Measurements from ENCODE around the gene KRT85. TPM values are rescaled to one million over a fixed set of nuclear protein-coding genes. Genes with fewer than 3 reads are reported as not detected.

Gene KRT85
- total RNA-seq, 1 experiment from 2014 or later = not detected

DNA sequence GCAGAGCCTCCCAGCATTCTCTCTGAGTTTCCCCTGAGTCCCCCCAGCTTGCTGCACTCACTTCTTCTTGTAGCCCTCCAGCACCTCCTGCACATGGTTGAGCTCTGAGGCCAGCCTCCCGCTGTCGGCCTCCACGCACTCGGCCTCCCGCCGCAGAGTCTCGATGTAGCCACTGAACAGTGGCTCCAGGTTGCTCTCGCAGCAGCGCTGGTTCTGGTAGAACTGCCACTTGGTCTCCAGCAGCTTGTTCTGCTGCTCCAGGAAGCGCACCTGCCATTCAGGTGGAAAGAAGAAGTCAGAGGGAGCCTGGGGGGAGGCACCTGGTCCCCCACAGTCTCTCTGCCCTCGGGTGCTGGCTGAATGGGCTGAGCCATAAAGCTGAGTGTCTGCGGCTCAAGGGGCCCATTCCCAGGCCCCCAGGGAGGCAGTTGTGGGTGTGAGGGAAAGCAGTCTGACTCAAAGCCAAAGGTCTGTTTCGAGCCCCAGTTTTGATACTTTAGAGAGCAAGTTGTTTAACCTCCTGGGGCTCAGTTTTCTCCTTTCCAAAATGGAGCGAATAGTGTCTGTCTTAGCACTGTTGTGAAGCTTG lies 2.3 kb downstream of the KRT85 start:
- Histone ChIP-seq H3K4me1 (peaks cover 14% of the 10 kb centered on the region; the same call in 1 of the 2 replicates), H3K27me3 (no peaks in the 10 kb centered on the region), H3K36me3 (no peaks in the 10 kb centered on the region), H3K27ac (no peak overlapping the region), H3K9me3 (replicated peaks) (no peaks in the 10 kb centered on the region), H3K4me3 (no peak overlapping the region)
- DNase-seq = no peak

DNA sequence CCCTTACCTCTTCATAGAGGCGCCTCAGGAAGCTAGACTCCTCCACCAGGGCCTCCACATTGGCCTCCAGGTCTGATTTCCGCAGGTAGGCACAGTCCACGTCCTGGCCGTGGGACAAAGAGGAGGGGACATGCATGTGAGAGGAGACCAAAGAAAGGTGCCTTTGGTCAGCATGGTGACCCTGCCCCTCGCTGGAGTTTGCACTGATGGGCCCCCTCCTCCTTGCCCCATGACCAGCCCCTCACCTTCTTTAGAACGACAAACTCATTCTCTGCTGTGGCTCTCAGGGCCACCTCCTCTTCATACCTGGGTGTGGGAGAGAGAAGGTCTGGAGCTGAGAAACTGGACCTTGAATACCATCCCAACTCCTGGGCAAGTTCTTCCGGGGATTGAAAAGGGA lies 3.2 kb downstream of the KRT85 start:
- no peaks in the 10 kb centered on the region for H3K27me3 ChIP-seq
- no peaks in the 10 kb centered on the region for H3K9me3 ChIP-seq (replicated peaks)
- H3K27ac ChIP-seq = no peak overlapping the region
- H3K4me1 ChIP-seq = peaks cover 14% of the 10 kb centered on the region
- H3K4me3 ChIP-seq = no peak overlapping the region
- no peak for DNase-seq
- no peaks in the 10 kb centered on the region for H3K36me3 ChIP-seq

DNA sequence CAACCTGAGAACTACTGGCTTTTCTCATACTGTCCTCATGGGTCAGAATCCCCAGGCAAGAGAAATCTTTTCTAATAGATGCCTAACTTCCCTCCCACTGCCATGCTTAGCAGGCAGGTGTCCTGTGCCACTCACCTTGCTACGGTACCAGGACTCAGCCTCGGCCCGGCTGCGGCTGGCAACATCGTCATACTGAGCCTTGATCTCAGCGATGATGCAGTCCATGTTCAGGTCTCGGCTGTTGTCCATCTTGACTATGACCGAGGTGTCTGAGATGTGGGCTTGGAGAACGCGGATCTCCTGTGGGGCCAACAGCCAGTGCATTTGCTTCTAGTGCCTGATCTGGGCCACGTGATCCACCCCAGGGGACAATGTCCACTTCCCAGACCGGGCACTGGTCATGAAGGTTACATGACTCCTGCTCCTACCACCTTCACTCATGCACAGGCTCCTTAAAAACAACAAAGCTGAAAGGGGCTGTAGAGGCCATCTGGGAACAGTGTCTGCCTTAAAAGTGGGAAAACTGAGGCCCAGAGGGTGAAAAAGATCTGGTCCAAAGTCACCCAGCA lies 4.1 kb downstream of the KRT85 start:
- no peak overlapping the region for H3K4me3 ChIP-seq
- no peaks in the 10 kb centered on the region for H3K9me3 ChIP-seq (replicated peaks)
- H3K4me1 ChIP-seq = peaks cover 23% of the 10 kb centered on the region
- H3K27me3 ChIP-seq = no peaks in the 10 kb centered on the region
- H3K27ac ChIP-seq = no peak overlapping the region
- DNase-seq = no peak
- no peaks in the 10 kb centered on the region for H3K36me3 ChIP-seq

DNA sequence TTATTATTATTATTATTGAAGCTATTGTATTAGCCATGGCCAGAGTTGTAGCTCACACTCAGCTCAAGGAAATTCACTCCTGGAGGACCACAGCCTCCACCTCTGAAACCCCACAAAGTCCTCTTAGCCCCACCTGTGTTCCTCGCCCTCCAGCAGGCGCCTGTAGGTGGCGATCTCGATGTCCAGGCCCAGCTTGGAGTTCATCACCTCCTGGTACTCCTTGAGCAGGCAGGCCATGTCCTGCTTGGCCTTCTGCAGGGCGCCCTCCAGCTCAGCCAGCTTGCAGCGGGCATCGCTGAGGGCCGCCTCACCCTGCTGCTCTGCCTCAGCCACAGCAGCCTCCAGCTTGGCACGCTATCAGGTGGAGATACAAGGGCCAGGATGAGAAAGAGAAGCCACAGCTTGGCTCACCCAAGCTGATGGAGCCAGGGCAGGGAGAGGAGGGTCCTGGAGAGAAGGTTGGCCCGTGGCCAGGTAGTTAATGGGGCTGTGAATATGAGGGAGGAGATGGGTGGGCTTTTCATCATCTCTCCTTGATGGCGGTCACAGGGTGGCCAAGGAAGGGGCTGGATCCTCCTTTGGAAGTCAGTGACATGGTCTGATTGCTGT lies 5.1 kb downstream of the KRT85 start:
- DNase-seq = no peak

DNA sequence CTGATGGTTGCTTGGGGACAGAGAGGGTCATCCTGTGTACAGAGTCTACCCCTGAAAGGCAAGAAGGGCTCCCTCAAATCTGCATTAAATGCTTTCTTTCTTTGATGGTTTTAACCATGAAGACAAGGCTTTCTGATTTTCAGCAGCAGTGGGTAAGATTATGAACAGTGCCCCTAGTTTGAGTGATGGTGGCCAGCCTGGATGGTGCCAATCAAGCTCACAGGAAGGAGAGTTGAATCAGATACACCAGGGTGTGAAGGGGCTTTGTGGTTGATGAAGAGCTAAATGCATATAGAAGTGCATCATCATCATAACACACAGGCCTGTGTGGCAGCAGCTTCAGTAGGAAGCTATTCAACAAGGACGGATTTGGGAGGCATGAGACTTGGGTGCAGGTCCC lies 5.7 kb downstream of the KRT85 start:
- Histone ChIP-seq H3K27me3 (no peaks in the 10 kb centered on the region), H3K36me3 (no peaks in the 10 kb centered on the region), H3K4me1 (peaks cover 24% of the 10 kb centered on the region), H3K27ac (no peak overlapping the region), H3K4me3 (no peak overlapping the region), H3K9me3 (replicated peaks) (no peaks in the 10 kb centered on the region)
- no peak for DNase-seq

More for the DNA sequence above, 5.1 kb downstream of the KRT85 start:
- H3K4me3 ChIP-seq = no peak overlapping the region
- H3K4me1 ChIP-seq = peaks cover 24% of the 10 kb centered on the region
- no peaks in the 10 kb centered on the region for H3K36me3 ChIP-seq
- no peak overlapping the region for H3K27ac ChIP-seq
- no peaks in the 10 kb centered on the region for H3K27me3 ChIP-seq
- no peaks in the 10 kb centered on the region for H3K9me3 ChIP-seq (replicated peaks)

DNA sequence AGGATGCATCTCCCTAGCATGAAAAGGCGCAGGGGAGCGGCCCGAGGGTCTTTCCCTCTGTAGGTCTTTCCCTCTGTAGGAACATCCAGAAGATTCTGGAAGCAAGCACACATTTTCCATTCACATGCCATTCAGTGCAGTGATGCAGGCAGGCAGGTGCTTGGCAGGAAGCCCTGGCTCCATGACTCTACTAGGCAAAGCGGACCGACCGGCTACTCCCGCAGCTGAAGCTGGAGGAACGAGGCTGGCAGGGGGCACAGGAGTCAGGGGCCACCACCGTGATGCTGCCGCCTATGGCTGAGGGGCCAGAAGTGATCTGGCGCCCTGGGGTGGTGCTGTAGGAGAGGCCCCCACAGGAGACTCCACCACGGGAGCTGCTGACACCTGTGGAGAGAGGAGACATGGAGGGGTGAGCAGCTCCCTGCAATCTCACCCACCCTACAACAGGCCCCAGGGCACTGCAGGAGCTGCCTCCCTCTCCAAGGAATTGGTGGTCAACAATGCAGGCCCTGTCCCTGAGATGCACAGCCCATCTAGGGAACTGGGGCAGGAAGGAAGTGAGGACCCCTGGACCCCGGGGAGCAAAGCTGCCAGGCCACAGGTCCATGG lies 6.5 kb downstream of the KRT85 start:
- peak; percentile 26 to 38 for DNase-seq
- H3K4me3 ChIP-seq = no peak overlapping the region
- H3K4me1 ChIP-seq = peaks cover 24% of the 10 kb centered on the region
- H3K27ac ChIP-seq = no peak overlapping the region
- H3K27me3 ChIP-seq = no peaks in the 10 kb centered on the region
- H3K36me3 ChIP-seq = no peaks in the 10 kb centered on the region
- H3K9me3 ChIP-seq (replicated peaks) = no peaks in the 10 kb centered on the region

DNA sequence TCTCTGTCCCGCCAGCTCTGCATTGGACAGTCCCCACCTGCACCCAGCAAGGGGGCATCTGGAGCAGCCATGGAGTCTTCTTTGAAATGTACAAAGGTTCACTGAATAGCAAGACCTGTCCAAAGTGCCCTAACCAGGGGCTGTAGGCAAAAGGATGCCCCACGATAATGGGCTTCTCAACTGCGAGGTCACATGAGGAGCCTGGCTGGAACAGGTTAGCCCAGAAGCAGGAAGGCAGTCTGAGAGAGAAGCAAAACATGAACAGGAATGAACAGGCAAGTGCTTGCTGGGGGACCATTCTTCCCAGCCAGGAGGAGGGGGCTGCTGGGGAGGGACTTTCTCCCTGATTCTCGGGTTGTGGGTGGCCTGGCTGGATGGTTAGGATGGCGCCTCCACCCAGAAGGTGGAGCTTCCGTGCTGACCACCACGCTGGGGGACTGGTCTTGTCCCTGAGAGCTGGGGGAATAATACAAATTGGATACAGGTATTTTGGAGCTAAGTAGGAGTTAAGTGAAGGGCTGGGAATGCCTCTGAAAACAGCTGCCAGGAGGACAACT lies 7.1 kb downstream of the KRT85 start:
- peaks cover 26% of the 10 kb centered on the region for H3K4me1 ChIP-seq
- H3K27ac ChIP-seq = no peak overlapping the region
- H3K9me3 ChIP-seq (replicated peaks) = no peaks in the 10 kb centered on the region
- H3K36me3 ChIP-seq = no peaks in the 10 kb centered on the region
- no peaks in the 10 kb centered on the region for H3K27me3 ChIP-seq
- no peak for DNase-seq
- H3K4me3 ChIP-seq = no peak overlapping the region

DNA sequence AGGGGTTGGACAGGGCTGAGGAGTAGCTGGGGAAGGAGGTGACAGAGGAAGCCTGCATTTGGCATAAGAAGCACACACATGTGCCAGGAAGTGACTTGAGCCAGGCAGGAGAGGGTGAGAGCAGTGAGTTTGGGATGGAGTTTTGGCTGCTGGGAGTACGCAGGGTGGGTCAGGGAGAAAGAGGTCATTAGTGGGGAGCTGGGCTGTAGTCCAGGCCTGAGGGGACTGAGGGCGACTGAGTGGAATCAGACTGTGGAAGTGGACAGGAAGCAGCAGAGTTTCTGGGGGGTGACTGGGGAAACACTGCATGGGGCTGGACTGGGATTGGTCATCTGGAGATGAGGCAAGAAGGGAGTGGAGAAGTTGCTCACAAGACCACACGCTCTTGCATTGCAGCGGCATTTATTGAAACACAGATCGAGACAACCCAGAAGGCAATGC lies 7.6 kb downstream of the KRT85 start:
- Histone ChIP-seq H3K9me3 (replicated peaks) (no peaks in the 10 kb centered on the region), H3K4me3 (no peak overlapping the region), H3K27me3 (no peaks in the 10 kb centered on the region), H3K36me3 (no peaks in the 10 kb centered on the region), H3K4me1 (peaks cover 30% of the 10 kb centered on the region), H3K27ac (no peak overlapping the region)
- no peak for DNase-seq

DNA sequence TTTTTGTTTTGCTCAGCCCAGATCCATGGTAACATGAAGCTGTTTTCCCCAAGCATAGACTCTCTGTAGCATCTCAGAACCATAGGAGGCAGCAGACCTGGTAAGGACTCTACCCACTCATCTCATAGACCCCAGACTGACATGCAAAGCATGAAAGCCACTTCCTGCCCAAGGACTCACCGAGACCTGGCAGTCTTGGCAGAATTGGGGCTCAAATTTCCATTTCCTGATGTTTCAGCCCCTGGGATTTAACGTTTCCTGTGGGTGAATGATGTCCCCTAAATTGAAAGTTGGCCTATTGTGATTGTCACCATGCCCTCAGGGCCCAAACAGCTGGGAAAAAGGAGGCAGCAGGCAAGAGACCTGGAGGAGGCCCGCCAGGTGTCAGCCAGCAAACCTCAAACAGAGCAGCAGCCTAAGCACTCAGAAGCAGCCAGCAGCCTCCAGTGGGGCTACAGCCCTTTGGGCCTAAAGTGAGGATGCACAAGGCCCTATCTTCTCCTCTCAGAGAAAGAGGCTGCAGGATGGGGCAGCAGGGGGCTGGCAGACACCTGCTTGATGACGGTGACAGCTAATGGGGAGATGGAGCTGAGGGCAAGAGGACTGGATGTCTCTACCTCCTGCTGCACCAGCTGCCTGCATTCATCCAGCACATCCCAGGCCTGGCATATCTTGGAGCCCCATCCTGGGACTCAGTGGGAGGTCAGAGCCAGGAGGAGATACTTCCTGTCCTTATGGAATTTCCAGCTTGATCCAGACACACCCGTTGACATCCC lies 8.5 kb downstream of the KRT85 start:
- Histone ChIP-seq H3K4me1 (peaks cover 39% of the 10 kb centered on the region), H3K27me3 (no peaks in the 10 kb centered on the region), H3K4me3 (no peak overlapping the region), H3K36me3 (no peaks in the 10 kb centered on the region), H3K27ac (no peak overlapping the region), H3K9me3 (replicated peaks) (no peaks in the 10 kb centered on the region)
- peak in 1 of 2 experiments; percentile 51 for DNase-seq

DNA sequence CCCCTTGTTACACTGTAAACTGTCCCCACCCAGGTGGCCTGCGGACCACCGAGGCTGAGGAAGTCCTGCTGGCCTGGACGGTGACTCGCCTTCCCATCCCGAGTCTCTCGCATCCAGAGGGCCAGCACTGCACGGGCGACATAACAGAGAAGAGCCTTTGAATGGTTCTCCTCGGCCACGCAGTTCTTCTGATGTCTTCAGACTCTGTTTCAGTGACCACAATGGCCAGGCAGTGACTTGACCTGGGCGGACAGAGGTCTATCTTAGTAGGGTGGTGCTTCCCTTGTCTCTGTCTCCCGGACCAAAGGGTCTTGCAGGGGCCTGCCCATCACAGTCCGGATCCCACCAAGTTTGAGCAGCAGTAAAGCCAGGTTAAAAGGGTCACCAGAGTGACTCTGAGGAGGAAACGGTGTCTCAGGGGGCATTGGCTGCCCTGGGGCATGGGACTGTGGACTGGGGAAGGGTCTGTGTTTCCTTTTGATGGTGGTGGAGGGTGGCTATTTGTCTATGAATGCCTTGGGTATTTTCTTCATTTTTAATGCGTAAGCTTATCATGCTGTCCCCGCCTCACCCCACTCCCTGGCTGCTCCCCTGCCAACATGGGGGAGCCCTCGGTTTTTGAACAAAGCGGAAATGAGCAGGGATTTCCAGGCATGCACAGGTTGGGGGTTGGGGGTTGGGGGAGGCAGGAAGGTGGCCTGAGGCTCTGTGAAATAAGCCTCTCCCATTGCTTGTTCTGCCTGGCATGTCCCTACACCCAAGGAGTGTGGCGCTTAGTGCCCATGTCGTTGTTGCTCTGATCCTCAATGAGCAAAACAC lies 10.3 kb downstream of the KRT85 start:
- no peak overlapping the region for H3K4me3 ChIP-seq
- H3K36me3 ChIP-seq = no peaks in the 10 kb centered on the region
- DNase-seq = no peak
- H3K9me3 ChIP-seq (replicated peaks) = no peaks in the 10 kb centered on the region
- no peaks in the 10 kb centered on the region for H3K27me3 ChIP-seq
- H3K27ac ChIP-seq = no peak overlapping the region
- peaks cover 40% of the 10 kb centered on the region for H3K4me1 ChIP-seq

DNA sequence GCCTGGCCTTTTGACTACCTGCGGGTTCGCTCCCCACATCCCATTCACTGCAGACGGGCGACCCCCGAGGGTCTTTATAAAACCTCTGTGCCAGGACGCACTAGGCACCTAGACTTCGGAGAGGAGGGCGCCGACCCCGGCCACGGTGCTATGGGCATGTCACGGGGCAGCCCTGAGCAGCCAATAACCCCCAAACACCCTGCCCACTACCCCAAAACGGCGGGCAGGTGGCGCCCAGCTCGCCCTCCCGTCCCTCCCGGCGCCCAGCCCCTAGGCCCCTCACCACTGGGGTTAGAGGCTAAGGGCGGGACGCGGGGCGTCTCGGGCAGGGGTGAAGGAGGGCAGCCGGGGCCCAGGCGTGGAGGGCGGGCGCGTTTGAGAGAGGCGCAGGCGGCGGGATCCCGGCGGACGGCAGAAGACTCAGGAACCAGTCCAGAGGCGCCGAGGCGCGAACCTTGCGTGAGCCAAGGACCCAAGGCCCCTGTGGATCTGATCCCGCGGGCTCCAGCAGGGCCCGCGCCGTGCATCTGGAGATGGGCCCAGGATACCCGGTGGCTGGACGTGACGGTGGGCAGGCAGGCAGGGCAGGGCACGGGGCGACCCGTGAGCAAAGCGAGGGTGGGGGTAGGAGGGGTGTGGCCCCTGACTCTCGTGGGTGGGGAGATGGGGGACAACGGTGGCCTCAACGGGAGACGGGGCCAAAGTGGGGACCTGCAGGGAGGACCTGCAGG lies 11.1 kb downstream of the KRT85 start:
- Histone ChIP-seq H3K4me1 (peaks cover 36% of the 10 kb centered on the region), H3K4me3 (no peak overlapping the region), H3K27ac (no peak overlapping the region), H3K27me3 (no peaks in the 10 kb centered on the region), H3K9me3 (replicated peaks) (no peaks in the 10 kb centered on the region), H3K36me3 (no peaks in the 10 kb centered on the region)
- DNase-seq = no peak

DNA sequence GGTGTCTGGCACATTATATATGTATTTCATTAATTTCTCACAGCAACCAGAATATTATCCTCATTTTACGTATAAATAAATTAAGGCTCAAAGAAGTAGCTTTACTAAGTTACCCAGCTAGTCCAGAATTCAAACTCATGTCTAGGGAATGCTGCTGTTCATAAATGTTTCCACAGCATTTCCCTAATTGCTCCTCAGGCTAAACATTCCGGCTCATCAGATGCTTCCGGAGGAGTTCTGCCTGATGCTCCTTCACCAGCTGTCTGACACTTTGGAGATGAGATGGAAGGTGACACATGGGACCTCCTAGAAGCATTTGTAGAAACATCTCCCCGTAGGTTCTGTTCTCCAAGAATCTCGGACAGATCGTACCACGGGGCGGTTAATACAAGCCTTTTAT lies 12.1 kb downstream of the KRT85 start:
- H3K36me3 ChIP-seq = no peaks in the 10 kb centered on the region
- no peak overlapping the region for H3K4me3 ChIP-seq
- no peak for DNase-seq
- no peaks in the 10 kb centered on the region for H3K27me3 ChIP-seq
- peaks cover 26% of the 10 kb centered on the region for H3K4me1 ChIP-seq
- H3K27ac ChIP-seq = no peak overlapping the region
- no peaks in the 10 kb centered on the region for H3K9me3 ChIP-seq (replicated peaks)

DNA sequence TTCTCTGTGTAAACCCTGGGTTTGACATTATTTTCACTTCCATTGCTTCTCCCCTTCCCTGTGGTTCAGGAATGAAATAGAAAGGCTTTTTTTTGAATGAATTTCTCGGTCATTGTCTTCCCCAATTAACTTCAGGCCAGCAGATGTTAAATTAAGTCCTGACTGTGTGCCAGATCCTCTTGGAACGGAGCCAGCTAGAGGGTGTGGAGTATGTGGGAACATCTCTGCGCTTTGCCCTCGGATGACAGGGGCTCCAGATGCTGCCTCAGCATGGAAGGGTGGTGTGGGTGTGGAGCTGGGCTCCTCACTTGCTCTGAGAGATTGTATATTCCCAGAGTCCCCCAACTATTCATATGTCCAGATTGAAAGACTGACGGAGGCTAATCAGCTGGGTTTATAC lies 13.1 kb downstream of the KRT85 start:
- Histone ChIP-seq H3K27me3 (no peaks in the 10 kb centered on the region), H3K27ac (no peak overlapping the region), H3K4me3 (no peak overlapping the region), H3K36me3 (no peaks in the 10 kb centered on the region), H3K4me1 (peaks cover 36% of the 10 kb centered on the region), H3K9me3 (replicated peaks) (no peaks in the 10 kb centered on the region)
- DNase-seq = peak; percentile 37 to 62
